GM21825 (cell line): ENCODE data around the gene TP53TG3F.
"Not testable (repeated sequence)": the region's sequence is repeated elsewhere in the genome, so short reads cannot be mapped to it uniquely, and the experiment has no call there.

ENCODE experiments used
- ATAC-seq: cut with Tn5 transposase; IDR thresholded peaks from one replicate; pipeline ENCODE4 v1.9.1; 2021; ENCODE audit warnings: mild to moderate bottlenecking, moderate library complexity; ENCODE audit not compliant: unreplicated experiment

TP53TG3F gene, protein sequence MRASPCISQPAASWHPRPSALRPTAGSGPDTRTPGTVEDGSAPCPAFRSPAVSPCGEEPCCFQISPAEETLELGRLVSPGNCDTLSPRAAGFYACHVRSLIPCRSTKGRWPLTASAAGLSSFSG

DNA sequence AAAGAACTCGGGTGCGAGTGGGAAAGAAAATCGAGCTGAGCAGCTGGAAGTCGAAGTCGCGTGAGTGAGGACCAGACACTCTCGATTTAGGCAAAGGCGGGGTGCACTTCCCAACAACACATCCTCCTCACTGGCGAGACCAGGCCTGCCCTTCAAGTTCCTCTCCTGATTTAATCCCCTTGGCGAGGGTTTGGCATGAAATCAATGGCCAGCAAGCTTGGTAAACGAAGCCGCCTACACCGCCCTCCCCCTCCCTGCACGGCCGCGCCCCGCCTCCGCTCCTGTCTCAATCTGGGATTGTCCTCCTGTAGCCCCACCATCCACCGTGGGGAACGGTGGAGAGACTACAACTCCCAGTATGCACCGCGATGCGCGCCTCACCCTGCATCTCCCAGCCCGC, at the start of gene TP53TG3F:
Gene TP53TG3F (plus strand): TSS at position 301 of the 400 bp plus-strand sequence. CDS start 68 bp downstream, at position 369.
- not testable (repeated sequence) for ATAC-seq

DNA sequence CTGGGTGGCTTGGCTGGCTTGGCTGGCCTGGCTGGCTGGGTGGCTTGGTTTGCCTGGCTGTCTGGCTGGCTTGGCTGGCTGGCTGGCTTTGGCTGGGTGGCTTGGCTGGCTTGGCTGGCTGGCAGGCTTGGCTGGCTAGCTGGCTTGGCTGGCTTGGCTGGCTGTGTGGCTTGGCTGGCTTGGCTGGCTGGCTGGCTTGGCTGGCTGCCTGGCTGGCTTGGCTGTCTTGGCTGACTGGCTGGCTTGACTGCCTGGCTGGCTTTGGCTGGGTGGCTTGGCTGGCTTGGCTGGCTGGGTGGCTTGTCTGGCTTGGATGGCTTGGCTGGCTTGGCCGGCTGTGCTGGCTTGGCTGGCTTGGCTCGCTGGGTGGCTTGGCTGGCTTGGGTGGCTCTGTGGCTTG, 32.2 kb downstream of the TP53TG3F start:
- not testable (repeated sequence) for ATAC-seq

- ATAC-seq, result not testable (repeated sequence)
These were observed 47.8 kb downstream of the TP53TG3F start for GRCh38 chr16:33507231-33507630.

DNA sequence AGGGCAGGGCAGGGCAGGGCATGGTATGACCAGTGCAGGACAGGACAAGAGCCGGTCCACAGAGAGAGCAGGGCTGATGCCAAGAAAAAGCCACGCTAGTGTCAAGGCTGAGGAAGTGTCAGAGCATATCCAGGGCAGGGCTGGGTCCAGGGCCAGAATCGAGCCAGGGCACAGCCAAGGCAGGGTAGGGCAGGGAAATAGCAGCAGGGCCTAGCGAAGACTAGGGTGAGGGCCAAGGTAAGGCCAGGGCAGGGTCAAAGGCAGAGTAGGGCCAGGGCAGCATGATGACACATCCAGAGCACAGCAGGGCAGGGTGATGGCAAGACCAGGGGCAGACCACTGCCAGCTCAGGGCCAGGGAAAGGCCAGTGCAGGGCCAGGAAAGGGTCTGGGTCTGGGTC, 49.7 kb downstream of the TP53TG3F start:
- not testable (repeated sequence) for ATAC-seq

GRCh38 chr16:33509906-33510305, 50.5 kb downstream of the TP53TG3F start:
- ATAC-seq, result not testable (repeated sequence)
